K562 (cell line): ENCODE measurements around the gene RGS14.

ENCODE experiments used
- CTCF ChIP-seq, 3 experiments: IDR thresholded peaks in 2 of 3; conservative IDR thresholded peaks in 1 of 3; 2 replicates each; pipeline ENCODE4 v1.5.1; 2011 to 2012; ENCODE audit warnings: low read length in 3 of 3, mild to moderate bottlenecking in 3 of 3, control low read depth in 2 of 3, improper control_type of control experiment in 1 of 3, inconsistent platforms in 1 of 3, low read depth in 1 of 3, mixed read lengths in 1 of 3, moderate library complexity in 1 of 3; ENCODE audit not compliant: insufficient read depth in 2 of 3
- RBM17 ChIP-seq: fragments of 200-400 bp; formaldehyde crosslinking; IDR thresholded peaks from 2 replicates; pipeline ENCODE4 v1.6.1; 2017; ENCODE audit warnings: low read depth, mild to moderate bottlenecking, low read length, borderline replicate concordance
- TF ChIP-seq, protein P1 (sequence below): sonication (generic); formaldehyde crosslinking; IDR thresholded peaks from 2 replicates; pipeline ENCODE4 v1.8.0; 2022; ENCODE audit warnings: mild to moderate bottlenecking, missing genetic modification reagents

GRCh38 chr5:177365845-177366527, 8.3 kb downstream of the RGS14 start:
- TF ChIP-seq, protein P1, sequence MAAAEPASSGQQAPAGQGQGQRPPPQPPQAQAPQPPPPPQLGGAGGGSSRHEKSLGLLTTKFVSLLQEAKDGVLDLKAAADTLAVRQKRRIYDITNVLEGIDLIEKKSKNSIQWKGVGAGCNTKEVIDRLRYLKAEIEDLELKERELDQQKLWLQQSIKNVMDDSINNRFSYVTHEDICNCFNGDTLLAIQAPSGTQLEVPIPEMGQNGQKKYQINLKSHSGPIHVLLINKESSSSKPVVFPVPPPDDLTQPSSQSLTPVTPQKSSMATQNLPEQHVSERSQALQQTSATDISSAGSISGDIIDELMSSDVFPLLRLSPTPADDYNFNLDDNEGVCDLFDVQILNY: no peak
- TF ChIP-seq CTCF (IDR thresholded peaks at IDR 0.05 in 2 of 3, conservative IDR thresholded peaks at IDR 0.05 in 1 of 3; ENCODE audit: insufficient read depth in 2 of 3, low read depth in 1 of 3, low read length in 3 of 3): no peak
- TF ChIP-seq RBM17: no peak
